ENCODE results near the gene DOCK2.

The DOCK2 gene

GRCh38 chr5:169778622-169779596 is 141.8 kb downstream of the DOCK2 start:
- no peaks in the 10 kb centered on the region for H3K9me3 ChIP-seq (ENCODE audit: low read depth, low read length)
- TF ChIP-seq FOXP2 (optimal IDR thresholded peaks at IDR 0.05; ENCODE audit: control extremely low read depth, extremely low read length, insufficient read depth) (no peak), POLR2AphosphoS5 (IDR thresholded peaks at IDR 0.05; ENCODE audit: borderline replicate concordance, low read depth, low read length) (no peak), EZH2 (IDR thresholded peaks at IDR 0.05) (no peak)
- H3K36me3 ChIP-seq (ENCODE audit: insufficient read depth, low read length): no peaks in the 10 kb centered on the region
- no peak overlapping the region for H3K27ac ChIP-seq
- H3K9ac ChIP-seq (ENCODE audit: insufficient read length): no peak overlapping the region
- no peak for DNase-seq (ENCODE audit: low read depth, low spot score)
- H3K4me3 ChIP-seq: no peak overlapping the region

DNA sequence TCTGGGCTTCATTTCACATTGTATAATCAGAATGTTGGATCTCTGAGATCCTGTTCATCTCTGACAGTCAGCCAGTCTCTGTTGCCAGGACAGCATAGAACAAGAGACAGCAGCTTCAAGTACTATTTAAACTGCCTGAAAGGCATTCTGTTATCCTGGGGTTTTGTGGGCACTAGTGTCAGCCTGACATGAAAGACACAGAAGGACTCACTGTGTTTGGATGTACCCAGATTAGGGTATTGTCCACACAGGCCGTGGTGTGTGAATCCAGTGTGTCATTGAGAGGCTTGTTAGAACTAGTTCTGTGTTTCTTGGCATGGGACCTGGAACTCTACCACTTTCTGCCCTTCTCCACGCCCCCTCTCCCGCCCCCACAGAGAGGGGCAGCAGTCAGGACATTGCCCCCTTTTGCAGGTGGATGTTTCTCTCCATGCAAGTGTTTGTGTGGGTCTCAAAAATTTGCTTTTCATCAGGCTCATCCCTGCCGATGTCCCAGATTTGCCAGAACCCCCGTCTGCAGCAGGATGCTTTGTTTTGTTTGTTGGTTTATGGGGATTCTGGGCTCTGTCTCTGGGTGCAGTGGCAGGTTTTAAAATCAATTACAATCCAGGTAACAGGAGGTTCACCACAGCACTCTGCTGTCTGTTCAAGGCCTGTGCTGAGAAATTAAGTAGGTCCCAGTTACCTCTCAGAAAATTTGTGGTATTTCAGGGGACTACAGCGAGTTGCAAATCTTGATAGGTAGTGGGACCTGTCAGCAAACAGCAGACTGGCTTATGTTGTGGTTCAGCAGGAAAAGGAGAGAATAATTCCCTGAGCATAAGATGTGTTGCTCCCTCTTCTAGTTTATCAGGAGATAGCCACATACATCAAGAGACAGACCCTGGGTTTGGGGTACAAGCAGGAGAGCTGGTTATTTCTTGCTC is 144.6 kb downstream of the DOCK2 start:
- TF ChIP-seq FOXP2 (optimal IDR thresholded peaks at IDR 0.05; ENCODE audit: control extremely low read depth, extremely low read length, insufficient read depth) (no peak), EZH2 (IDR thresholded peaks at IDR 0.05) (no peak), POLR2AphosphoS5 (IDR thresholded peaks at IDR 0.05; ENCODE audit: borderline replicate concordance, low read depth, low read length) (no peak)
- H3K9me3 ChIP-seq (ENCODE audit: low read depth, low read length): no peaks in the 10 kb centered on the region

DNA sequence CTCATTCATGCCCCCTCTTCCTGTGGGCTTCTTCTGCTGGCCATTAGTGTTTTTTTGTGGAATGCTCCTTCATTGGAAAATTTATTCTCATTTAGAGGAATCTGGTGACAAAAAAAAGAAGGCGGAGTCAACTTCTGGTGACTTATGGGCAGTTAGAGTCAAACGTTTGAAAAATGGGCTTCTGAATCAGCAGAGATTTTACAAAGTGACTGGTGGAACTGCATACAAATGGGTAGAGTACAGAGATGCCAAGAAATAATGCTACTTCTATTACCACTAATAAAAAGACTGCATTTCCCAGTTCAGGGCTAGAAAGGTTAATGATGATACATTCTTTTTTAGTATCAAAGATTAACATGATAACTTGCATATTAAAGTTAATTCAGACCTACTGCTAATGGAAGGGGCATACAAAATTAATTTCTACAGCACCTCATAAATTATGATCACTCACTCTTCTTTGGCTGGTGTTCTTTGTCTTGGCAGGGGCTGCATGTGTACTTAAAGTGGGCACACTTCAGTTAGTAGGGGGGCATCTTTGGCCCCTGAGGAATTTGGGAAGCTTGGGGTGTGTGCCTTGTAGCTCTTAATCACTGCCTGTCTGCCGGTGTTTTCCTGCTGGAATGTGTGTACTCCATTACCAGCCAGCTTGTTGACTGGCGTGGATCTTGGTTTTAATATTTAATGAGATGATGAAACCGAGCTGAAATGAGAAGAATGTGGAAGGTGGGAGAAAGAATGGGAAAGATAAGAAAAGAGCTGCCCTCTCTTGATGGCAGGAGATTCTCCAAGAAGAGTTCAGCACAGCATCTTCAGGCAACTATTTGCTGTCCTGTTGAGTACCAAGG is 148.9 kb downstream of the DOCK2 start:
- no peak for DNase-seq (ENCODE audit: low read depth, low spot score)
- H3K4me3 ChIP-seq: no peak overlapping the region
- no peak overlapping the region for H3K27ac ChIP-seq
- no peaks in the 10 kb centered on the region for H3K9me3 ChIP-seq (ENCODE audit: low read depth, low read length)
- H3K9ac ChIP-seq (ENCODE audit: insufficient read length): no peak overlapping the region
- no peaks in the 10 kb centered on the region for H3K36me3 ChIP-seq (ENCODE audit: insufficient read depth, low read length)
- TF ChIP-seq EZH2 (IDR thresholded peaks at IDR 0.05): no peak
- no peak for TF ChIP-seq POLR2AphosphoS5 (IDR thresholded peaks at IDR 0.05; ENCODE audit: borderline replicate concordance, low read depth, low read length)
- no peak for TF ChIP-seq FOXP2 (optimal IDR thresholded peaks at IDR 0.05; ENCODE audit: control extremely low read depth, extremely low read length, insufficient read depth)

More for the DNA sequence above, 144.6 kb downstream of the DOCK2 start:
- no peaks in the 10 kb centered on the region for H3K36me3 ChIP-seq (ENCODE audit: insufficient read depth, low read length)
- H3K9ac ChIP-seq (ENCODE audit: insufficient read length): no peak overlapping the region
- H3K27ac ChIP-seq: no peak overlapping the region
- no peak for DNase-seq (ENCODE audit: low read depth, low spot score)
- H3K4me3 ChIP-seq: no peak overlapping the region

DNA sequence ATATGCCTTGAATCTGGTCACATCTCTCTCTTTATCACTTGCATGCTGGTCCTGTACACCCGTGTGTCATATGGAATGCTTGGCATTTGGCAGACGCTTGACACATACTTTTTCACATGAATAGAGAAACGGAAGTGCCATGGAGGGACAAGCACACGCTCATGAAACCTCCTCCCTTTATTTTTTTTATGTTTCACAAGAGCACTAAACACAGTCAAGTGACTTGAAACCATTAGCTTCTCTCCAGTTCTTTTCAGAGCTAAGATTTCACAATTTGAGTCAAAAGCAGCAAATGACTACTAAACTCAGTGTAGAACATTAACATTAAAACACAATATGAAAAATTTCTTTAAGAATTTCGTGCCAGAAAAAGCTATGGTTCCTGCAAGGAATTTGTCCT is 151.1 kb downstream of the DOCK2 start:
- no peak for DNase-seq (ENCODE audit: low read depth, low spot score)
- no peak overlapping the region for H3K27ac ChIP-seq
- TF ChIP-seq POLR2AphosphoS5 (IDR thresholded peaks at IDR 0.05; ENCODE audit: borderline replicate concordance, low read depth, low read length) (no peak), EZH2 (IDR thresholded peaks at IDR 0.05) (no peak), FOXP2 (optimal IDR thresholded peaks at IDR 0.05; ENCODE audit: control extremely low read depth, extremely low read length, insufficient read depth) (no peak)
- H3K4me3 ChIP-seq: no peak overlapping the region
- no peak overlapping the region for H3K9ac ChIP-seq (ENCODE audit: insufficient read length)
- H3K36me3 ChIP-seq (ENCODE audit: insufficient read depth, low read length): no peaks in the 10 kb centered on the region
- H3K9me3 ChIP-seq (ENCODE audit: low read depth, low read length): no peaks in the 10 kb centered on the region

- H3K9me3 ChIP-seq (ENCODE audit: low read depth, low read length): no peaks in the 10 kb centered on the region
- no peak for DNase-seq (ENCODE audit: low read depth, low spot score)
- no peak overlapping the region for H3K9ac ChIP-seq (ENCODE audit: insufficient read length)
- H3K36me3 ChIP-seq (ENCODE audit: insufficient read depth, low read length): no peaks in the 10 kb centered on the region
- TF ChIP-seq FOXP2 (optimal IDR thresholded peaks at IDR 0.05; ENCODE audit: control extremely low read depth, extremely low read length, insufficient read depth) (no peak), POLR2AphosphoS5 (IDR thresholded peaks at IDR 0.05; ENCODE audit: borderline replicate concordance, low read depth, low read length) (no peak), EZH2 (IDR thresholded peaks at IDR 0.05) (no peak)
- H3K27ac ChIP-seq: no peak overlapping the region
- no peak overlapping the region for H3K4me3 ChIP-seq
Observed at GRCh38 chr5:169789417-169789940, 152.4 kb downstream of the DOCK2 start.

GRCh38 chr5:169791251-169791650 is 154.2 kb downstream of the DOCK2 start:
- no peak for TF ChIP-seq EZH2 (IDR thresholded peaks at IDR 0.05)
- no peak for TF ChIP-seq FOXP2 (optimal IDR thresholded peaks at IDR 0.05; ENCODE audit: control extremely low read depth, extremely low read length, insufficient read depth)
- no peak for TF ChIP-seq POLR2AphosphoS5 (IDR thresholded peaks at IDR 0.05; ENCODE audit: borderline replicate concordance, low read depth, low read length)
- no peaks in the 10 kb centered on the region for H3K36me3 ChIP-seq (ENCODE audit: insufficient read depth, low read length)
- no peak for DNase-seq (ENCODE audit: low read depth, low spot score)
- H3K9ac ChIP-seq (ENCODE audit: insufficient read length): no peak overlapping the region
- H3K4me3 ChIP-seq: no peak overlapping the region
- no peaks in the 10 kb centered on the region for H3K9me3 ChIP-seq (ENCODE audit: low read depth, low read length)
- H3K27ac ChIP-seq: no peak overlapping the region

DNA sequence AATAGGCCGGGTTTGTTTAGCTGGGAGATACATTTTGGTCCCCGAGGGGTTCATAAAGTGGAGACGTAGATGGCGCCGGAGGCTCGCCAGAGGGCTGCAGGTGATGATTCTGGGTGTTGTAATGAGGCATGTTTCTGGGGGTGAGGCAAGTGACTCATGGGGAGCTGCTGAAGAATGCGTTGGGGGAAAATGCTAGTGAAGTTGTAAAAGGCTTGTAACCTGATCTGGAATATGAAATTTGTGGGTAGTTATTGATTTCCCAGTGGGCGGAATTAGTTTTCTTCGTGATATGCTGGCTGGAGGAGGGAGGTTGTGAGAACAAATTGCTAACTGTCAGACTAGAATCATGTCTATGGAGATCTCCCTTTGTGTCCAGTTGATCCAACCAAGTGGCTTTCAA is 158.3 kb downstream of the DOCK2 start:
- no peaks in the 10 kb centered on the region for H3K36me3 ChIP-seq (ENCODE audit: insufficient read depth, low read length)
- DNase-seq (ENCODE audit: low read depth, low spot score): no peak
- TF ChIP-seq EZH2 (IDR thresholded peaks at IDR 0.05) (no peak), POLR2AphosphoS5 (IDR thresholded peaks at IDR 0.05; ENCODE audit: borderline replicate concordance, low read depth, low read length) (no peak), FOXP2 (optimal IDR thresholded peaks at IDR 0.05; ENCODE audit: control extremely low read depth, extremely low read length, insufficient read depth) (no peak)
- no peak overlapping the region for H3K27ac ChIP-seq
- no peak overlapping the region for H3K9ac ChIP-seq (ENCODE audit: insufficient read length)
- H3K9me3 ChIP-seq (ENCODE audit: low read depth, low read length): no peaks in the 10 kb centered on the region
- H3K4me3 ChIP-seq: no peak overlapping the region
